ENCODE measurements around the gene SMDT1.
A peak's percentile ranks its signal among the peaks of the same experiment; 100 is the strongest.
"Not testable (repeated sequence)": the region's sequence is repeated elsewhere in the genome, so short reads cannot be mapped to it uniquely, and the experiment has no call there.

SMDT1 gene

DNA sequence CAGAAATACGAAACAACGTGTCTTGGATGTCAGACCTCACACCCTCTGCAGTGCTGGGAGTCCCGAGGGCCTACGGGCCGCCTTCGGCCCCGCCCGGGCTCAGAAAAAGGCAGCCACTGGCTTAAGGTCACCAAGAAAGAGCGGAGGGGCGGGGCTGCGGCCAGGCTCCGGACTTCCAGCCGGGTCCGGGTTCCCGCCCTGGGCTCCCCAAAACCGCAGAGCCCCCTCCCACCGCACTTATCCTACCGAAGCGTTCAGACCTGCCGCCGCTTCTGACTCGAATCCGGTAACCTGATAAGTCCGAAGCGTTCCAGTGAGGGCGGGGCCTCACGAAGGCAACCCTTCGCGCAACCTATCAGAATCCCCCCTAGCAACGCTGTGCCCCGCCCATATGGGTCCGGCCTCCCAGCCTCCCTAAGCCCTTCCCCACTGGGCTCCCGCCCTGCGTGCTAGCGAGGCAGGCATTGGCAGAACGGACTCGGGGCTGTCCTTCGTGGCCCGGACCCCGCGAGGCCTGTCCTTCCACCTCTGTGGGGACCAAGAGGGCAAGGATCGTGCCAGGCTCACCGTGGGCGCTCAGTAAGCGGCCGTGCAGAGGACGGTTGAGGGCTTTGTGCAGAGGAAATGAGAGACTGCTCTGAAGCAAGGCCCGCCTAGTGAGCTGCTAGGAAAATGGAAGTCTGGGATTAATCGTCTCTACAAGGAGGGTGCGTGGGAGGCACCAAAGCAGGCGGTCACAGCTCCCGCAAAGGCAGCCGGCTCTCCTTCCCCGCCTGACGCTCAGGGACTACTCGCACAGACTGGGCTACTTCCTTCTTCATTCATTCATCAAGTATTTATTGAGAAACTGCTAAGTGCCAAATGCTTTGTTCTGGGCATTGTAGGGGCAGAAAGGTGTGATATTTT, 8.7 kb upstream of the SMDT1 start, which contains the start of gene NAGA:
NAGA (minus strand) TSS at position 296 of the 906 bp plus-strand sequence. CDS start 515 bp downstream, outside the sequence.
- peak; percentile 94 for DNase-seq

GRCh38 chr22:42071508-42071907, 8.0 kb upstream of the SMDT1 start:
- not testable (repeated sequence) for DNase-seq

- DNase-seq: no peak
Observed at GRCh38 chr22:42072606-42073330, 6.7 kb upstream of the SMDT1 start.

DNA sequence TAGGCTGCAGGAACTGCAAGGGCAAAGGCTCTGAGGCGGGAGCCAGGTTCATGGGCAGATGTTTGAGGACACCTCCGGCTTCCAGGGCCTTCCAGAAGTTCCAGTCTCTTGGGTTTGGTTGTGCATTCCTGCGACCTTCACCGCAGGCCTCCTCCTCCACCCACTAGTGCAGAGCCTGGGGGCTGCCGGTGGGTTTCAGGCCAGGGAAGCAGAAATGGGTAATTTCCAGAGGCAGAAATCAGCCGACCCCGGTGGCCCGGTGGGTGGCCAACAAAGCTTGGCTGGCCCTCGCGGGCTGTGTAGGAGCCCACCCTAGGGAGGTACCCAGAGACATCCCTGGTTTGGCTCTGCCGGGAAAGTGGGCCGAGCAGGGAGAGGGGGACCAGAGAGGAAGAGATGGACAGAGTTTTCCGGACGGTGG, 5.9 kb upstream of the SMDT1 start:
- DNase-seq: no peak

GRCh38 chr22:42074132-42074811, 5.2 kb upstream of the SMDT1 start, which contains the start of gene PHETA2:
PHETA2 (plus strand) TSS chr22:42074248; CDS start chr22:42077294, 3,046 bp downstream.
- DNase-seq: peak; percentile 67

DNA sequence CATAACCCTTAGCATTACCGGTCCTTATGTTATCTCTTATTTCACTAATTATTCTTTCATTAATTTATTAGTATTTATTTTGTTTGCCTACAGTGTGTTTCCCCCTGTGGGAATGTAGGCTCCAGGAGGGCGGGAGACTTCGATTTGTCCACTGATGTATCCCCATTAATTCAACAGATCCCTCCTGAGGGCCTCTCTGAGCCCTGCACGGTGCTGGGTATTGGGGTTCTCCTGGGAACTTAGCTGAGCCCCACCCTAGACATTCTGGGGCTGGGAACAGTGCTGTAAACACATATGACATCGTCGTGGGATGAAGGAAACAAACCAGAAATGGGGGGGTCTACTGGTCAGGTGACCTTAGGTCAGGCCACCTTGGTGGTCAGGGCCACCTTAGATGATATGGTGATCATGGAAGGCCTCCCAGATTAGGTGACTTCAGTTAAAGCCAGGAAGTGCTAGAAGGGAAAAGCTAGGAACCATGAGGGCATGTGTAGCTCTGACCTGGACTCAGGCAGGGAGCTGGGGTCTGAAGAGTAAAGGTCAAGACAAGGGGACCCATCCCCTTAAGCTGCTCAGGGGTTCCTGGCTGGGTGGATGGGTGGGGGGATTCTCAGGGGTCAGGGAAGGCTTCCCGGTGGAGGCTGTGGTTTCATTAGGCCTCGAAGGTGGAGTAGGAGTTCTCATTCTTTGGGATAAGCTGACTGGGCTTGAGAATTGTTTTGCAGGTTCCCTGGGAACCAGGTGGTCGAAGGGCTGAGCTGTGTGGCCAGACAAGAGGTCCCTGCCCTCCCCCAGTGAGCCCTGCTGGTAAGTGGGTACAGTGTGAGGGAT, 4.4 kb upstream of the SMDT1 start:
- no peak for DNase-seq

- DNase-seq: no peak
Observed at GRCh38 chr22:42076764-42077485, 2.6 kb upstream of the SMDT1 start.

DNA sequence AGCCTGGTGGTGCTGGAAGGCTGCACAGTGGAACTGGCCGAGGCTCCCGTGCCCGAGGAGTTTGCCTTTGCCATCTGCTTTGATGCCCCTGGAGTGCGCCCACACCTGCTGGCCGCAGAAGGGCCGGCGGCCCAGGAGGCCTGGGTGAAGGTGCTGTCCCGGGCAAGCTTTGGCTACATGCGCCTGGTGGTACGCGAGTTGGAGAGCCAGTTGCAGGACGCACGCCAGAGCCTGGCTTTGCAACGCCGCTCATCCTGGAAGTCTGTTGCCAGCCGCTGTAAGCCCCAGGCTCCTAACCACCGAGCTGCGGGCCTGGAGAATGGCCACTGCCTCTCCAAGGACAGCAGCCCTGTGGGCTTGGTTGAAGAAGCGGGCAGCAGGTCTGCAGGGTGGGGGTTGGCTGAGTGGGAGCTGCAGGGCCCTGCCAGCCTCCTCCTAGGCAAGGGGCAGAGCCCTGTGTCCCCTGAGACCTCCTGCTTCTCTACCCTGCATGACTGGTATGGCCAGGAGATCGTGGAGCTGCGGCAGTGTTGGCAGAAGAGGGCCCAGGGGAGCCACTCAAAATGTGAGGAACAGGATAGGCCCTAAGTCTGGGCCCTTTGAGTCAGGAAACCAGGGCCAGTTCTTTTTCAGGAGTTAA, 1.9 kb upstream of the SMDT1 start:
- no peak for DNase-seq

- DNase-seq: no peak
Observed at GRCh38 chr22:42078469-42079318, 806 bp upstream of the SMDT1 start.

- peak; percentile 33 for DNase-seq
Observed at GRCh38 chr22:42080287-42080686, 787 bp downstream of the SMDT1 start.

DNA sequence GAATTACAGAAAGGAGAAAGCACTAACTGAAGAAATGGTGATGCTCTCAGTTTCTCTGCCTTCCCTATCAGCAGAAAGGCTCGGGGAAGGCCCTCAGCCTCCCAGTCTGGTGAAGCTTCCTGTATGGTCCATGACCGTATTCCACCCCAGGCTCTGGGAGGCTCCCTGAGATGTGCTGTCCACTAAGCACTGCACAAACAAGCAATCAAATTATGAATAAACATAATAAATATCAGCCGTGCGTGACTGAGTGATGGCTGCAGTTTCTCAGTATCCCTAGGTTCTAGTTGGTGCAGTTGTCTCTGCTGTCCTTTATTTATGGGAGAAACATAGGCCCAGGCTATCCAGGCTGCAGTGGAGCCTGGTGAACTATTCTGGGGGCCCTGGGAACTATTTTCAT, 3.6 kb downstream of the SMDT1 start:
- no peak for DNase-seq

DNA sequence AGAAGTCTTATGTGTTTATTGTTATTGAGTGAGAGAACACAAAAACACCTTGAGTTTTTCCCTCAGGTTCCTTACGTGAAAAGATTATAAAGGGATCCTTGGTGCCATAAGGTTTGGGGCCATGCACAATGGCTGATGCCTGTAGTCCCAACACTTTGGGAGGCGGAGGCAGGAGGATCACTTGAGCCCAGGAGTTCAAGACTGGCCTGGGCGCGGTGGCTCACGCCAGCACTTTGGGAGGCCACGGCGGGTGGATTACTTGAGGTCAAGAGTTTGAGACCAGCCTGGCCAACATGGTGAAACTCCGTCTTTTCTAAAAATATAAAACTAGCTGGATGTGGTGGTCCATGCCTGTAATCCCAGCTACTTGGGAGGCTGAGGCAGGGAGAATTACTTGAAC, 5.4 kb downstream of the SMDT1 start:
- DNase-seq: no peak

- no peak for DNase-seq
Observed at GRCh38 chr22:42086051-42086450, 6.6 kb downstream of the SMDT1 start.

GRCh38 chr22:42090596-42091454, 11.3 kb downstream of the SMDT1 start, which contains the start of gene NDUFA6:
NDUFA6 (minus strand) TSS chr22:42090772; CDS start chr22:42090744, 28 bp downstream.
- DNase-seq: peak; percentile 99

- no peak for DNase-seq
Observed at GRCh38 chr22:42091455-42091782, 11.9 kb downstream of the SMDT1 start.

GRCh38 chr22:42101199-42101598, 21.7 kb downstream of the SMDT1 start:
- no peak for DNase-seq

DNA sequence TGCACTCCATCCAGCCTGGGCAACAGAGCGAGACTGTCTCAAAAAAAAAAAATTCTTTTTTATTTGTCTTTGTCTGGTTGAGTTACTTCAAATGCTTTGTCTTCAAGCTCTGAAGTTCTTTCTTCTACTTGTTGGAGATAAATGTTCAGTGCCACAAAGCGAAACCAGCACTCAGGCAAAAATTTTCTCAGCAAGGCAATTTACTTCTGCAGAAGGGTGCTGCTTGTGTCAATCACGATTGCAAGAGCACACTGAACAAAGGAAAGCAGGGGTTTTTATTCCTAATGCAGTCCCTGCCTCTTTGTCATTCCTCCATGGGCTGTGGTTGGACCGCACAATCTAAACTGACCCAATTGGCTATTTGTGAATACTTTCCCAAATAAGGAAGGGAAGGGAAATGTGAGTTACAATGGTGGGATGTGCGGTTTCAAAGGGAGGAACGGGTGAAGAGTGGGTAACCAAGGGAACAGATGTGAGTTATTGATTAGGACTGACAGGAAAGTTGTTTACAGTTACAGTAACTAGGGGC, 24.9 kb downstream of the SMDT1 start:
- DNase-seq: not testable (repeated sequence)

DNA sequence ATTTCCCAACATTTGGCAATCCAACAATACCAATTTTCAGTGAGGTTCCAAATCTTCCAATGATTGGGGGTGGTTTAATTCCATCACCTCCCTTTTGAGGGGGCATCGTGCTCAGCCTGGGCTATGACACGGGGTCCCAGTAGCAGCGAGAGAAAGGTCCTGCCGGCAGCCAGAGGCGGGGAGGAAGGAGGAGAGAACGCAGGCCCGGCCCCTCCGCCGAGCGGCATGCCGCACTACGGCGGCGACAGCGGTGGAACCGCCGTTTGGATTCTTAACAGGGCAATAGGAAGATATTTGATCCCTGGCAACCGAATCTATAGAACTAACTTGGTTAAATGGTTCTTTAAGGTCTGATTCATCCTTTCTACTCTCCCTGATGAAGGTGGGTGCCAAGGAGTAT, 29.3 kb downstream of the SMDT1 start:
- DNase-seq: no peak

Data from fibroblast of skin of scalp (primary cell).